GM10248 (cell line): Measurements from ENCODE around the gene TBCEL.

Experiments used
- CTCF ChIA-PET: fragments of 300-600 bp; sonication (Branson Sonifier 250); formaldehyde crosslinking; extraction: SDS; loops from one replicate; lab custom pipeline; 2021; ENCODE audit warnings: antibody characterized with exemption; lab: Yijun Ruan, JAX
- POLR2A ChIA-PET: fragments of 350-650 bp; sonication (Branson Sonifier 250); formaldehyde crosslinking; extraction: SDS; loops from one replicate; lab custom pipeline; 2020; ENCODE audit warnings: antibody characterized with exemption; lab: Yijun Ruan, JAX
- DNase-seq: peaks from one replicate; pipeline ENCODE4 v3.0.0; 2012; ENCODE audit errors: extremely low spot score
- CTCF ChIP-seq: IDR thresholded peaks from 2 replicates; pipeline ENCODE4 v1.5.1; 2012; ENCODE audit warnings: mild to moderate bottlenecking, low read depth; ENCODE audit errors: extremely low read depth, missing control alignments, control extremely low read depth

The TBCEL gene

DNA sequence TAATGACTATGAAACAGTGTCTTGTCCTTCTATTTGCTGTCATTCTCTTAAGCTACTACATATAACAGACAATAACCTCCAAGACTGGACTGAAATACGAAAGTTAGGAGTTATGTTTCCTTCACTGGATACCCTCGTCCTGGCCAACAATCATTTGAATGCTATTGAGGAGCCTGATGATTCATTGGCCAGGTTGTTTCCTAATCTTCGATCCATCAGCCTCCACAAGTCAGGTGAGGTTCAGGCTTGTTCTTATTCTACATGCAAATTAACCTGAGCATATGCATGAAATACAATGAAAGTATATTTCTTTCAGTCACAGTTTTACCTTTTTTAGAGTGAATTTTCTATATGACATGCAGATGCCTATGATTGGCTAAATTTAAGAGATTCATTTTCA, 31.2 kb downstream of the TBCEL start:
- no peak for TF ChIP-seq CTCF
- ChIA-PET POLR2A (no interaction called here), CTCF (interaction anchor here (1.9 to 2.0 kb wide), 2 partner anchors 12 to 17 kb away, joined by 7 read pairs; no protein-coding TSS in a partner anchor)
- DNase-seq = no peak

DNA sequence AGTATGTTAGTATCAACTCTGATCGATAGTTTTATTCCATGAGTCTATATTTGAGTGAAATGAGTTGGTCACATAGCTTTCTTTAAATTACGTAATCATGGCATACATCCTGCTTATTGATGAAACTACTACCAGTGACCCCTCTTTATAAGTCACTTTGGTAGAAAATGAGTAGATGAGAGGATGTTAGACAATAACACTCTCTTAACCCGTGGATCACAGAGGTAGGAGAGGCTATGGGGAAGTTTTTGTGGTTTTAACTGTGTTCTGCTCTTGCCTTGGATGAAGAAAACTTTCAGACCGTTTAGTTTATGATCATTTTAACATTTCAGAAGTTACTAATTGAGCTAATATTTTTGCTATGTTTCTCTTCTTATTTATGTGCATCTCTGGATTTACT, 34.0 kb downstream of the TBCEL start:
- no peak for TF ChIP-seq CTCF
- DNase-seq = no peak
- CTCF ChIA-PET = interaction anchor here (1.2 to 2.0 kb wide), 8 partner anchors 9 to 137 kb away, joined by 3 to 5 read pairs (median 4); no protein-coding TSS in a partner anchor
- POLR2A ChIA-PET = no interaction called here

DNA sequence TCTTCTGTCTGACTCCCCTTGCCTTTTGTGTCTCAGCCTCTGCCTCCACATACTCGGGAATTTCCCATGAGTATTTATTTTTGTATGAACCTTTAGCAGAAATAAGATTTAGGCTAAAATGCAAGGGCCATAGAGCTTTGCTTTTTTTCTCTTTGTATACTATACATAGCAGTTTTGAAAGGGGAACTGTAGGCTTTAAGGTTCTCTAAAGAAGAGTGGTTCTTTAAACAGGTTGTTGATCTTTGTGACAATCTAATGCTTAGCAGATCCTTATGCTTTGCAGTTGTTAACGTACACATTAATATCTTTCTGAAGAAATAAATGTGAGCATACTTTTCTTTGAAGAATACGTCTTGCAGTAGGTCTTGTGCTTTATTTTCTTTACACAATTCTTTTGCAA, 35.0 kb downstream of the TBCEL start:
- DNase-seq = no peak
- TF ChIP-seq CTCF = no peak
- ChIA-PET POLR2A (no interaction called here), CTCF (interaction anchor here (1.3 to 1.9 kb wide), 2 partner anchors 21 to 24 kb away, joined by 3 to 5 read pairs; no protein-coding TSS in a partner anchor)

DNA sequence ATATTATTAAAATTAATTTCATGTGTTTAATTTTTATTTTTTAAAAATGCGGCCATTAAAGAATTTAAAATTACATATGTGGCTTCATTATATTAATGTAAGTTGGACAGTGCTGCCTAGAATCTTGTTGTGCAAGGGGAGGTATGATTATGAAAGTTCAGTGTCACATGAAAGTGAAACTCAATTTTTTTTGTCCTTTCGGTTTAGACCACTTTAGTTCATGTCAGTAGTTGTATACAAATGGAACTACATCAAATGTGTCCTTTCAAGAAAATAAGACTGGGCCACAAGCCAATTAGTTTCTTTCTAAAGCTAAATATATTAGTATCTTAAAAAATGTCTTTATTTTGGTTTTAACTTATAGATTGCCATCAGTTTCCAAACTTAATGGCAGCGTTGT, 35.7 kb downstream of the TBCEL start:
- DNase-seq = peak; percentile 29
- POLR2A ChIA-PET = no interaction called here
- CTCF ChIA-PET = interaction anchor here (1.3 kb wide), 1 partner anchor 25 kb away, joined by 3 read pairs; no protein-coding TSS in a partner anchor
- TF ChIP-seq CTCF = no peak

DNA sequence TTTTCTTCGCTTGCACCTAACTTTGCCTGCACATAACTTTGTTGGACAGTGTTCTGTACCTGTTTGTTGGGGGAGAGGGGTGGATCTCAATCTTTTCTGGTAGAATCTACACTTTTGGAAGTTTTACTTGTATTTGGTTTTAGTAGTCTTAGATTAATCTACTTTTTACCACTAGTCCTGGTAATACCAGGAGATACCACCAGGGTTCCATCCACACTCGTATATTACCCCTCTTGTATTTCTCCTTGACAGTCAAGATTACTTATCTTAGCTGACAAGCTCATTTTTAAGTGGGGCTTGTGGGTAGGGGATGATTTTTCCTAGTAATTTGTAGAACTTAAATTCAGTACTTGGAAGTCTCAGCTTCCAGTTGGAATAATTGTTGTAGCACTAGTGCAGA, 39.8 kb downstream of the TBCEL start:
- CTCF ChIA-PET = interaction anchor here (0.9 to 2.5 kb wide), 3 partner anchors 12 to 15 kb away, joined by 3 to 7 read pairs (median 3); no protein-coding TSS in a partner anchor

DNA sequence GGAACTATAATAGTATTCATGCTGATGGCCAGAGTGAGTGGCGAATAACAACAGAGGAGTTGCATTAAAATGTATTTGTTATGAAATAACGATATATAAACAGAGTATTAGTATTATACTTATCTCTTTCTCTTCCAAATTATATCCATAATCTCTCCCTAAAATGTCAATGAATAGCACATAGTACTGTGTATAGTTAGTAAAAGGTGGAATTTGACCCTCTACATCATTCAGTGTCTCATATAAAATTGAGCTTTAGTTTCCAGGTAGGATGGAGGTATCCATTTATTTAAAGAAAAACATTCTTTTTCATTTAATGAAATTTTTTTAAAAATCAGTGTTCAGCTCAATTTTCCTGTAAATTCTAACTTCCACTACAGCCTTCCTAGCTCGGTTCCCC, 42.7 kb downstream of the TBCEL start:
- ChIA-PET CTCF (interaction anchor here (0.7 to 2.3 kb wide), 6 partner anchors 9 to 128 kb away, joined by 3 to 7 read pairs (median 4); no protein-coding TSS in a partner anchor), POLR2A (no interaction called here)
- no peak for DNase-seq
- TF ChIP-seq CTCF = no peak

More for the DNA sequence above, 39.8 kb downstream of the TBCEL start:
- POLR2A ChIA-PET = no interaction called here
- no peak for TF ChIP-seq CTCF
- no peak for DNase-seq

- no peak for TF ChIP-seq CTCF
- CTCF ChIA-PET = interaction anchor here (0.7 to 2.3 kb wide), 6 partner anchors 9 to 128 kb away, joined by 3 to 7 read pairs (median 4); no protein-coding TSS in a partner anchor
- no peak for DNase-seq
- POLR2A ChIA-PET = no interaction called here
These were observed 43.1 kb downstream of the TBCEL start for GRCh38 chr11:121067026-121067425.
